Stimulated activated CD4-positive, alpha-beta T cell treated with anti-CD3 and anti-CD28 coated beads, Interleukin-1b, Interleukin-23, amount 100 ng/mL, for 24 hours (primary cell): ENCODE data around the gene TEX50.
A peak's percentile ranks its signal among the peaks of the same experiment; 100 is the strongest.
"Not testable (repeated sequence)": the region's sequence is repeated elsewhere in the genome, so short reads cannot be mapped to it uniquely, and the experiment has no call there.

Experiments
- DNase-seq, 4 experiments: peaks; one replicate each; pipeline ENCODE4 v3.0.0-alpha.2; 2020; ENCODE audit warnings: low read depth in 4 of 4, low spot score in 1 of 4

Gene TEX50

DNA sequence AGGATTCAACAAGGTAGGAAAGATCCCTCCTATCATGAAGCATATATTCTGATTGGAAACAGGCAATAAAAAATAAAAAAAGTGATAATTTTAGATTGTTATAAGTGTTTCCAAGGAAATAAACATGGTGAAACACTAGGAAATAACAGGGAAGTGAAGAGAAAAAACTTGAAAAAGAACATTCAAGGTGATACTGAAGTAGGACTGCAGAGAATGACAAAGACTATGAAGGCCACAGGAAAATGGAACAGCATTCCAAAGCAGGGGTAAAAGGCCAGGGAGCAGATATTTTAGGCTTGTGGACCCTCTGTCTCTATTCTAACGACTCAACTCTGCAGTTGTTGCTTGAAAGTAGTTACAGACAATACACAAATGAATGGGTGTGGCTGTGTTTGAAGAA lies 26.6 kb downstream of the TEX50 start:
- DNase-seq = no peak

DNA sequence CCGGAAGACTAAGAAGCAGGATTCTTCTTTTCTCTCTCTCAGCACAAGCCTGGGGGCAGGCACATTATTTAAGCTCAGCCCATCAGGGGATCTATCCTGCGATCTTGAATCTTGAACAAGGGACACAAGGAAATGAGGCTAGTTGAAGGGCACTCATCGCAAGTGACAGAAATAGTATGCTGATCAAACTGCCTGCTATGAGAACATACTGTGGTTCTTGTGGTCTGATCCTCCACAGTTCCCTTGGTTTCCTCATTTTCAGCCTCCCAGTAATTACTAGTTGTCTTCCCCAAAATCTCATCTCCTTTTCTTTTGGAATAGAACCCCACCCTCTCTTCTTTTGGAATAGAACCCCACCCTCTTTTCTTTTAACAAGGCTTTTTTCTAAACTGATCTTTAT lies 28.0 kb downstream of the TEX50 start:
- DNase-seq = no peak

DNA sequence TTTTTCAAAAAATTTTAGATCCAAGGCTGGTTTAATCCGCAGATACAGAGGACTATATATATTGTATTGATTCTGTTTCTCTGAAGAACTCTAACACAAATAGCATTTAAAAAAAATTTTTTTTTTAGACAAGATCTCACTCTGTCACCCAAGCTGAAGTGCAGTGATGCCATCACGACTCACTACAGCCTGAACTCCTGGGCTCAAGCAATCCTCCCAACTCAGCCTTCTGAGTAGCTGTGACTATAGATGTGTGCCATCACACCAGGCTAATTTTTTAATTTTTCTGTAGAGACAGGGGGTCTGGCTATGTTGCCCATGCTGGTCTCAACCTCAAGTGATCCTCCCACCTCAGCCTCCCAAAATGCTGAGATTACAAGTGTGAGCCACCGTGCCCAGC lies 31.5 kb downstream of the TEX50 start:
- DNase-seq = no peak

DNA sequence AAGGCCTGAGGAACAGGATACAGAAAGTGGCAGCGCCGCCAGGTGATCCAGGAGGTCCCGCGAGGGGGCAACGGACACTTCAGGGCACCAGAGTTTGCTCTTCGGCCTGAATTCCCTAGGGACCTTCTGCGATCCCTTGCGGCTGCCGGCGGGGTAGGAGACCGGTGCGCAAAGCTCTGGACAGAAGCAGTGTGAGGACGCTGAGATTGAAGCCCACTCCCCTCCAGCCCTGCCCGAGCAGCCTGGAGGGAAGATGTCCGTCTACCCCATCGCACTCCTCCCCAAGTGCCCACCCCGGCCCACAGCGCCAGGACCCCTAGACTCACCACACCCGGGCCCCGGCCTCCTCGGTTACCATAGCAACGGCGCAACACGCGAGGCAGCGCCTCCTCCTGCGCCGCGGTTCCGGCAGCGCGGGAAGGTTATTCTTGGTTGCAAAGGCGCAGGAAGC lies 34.4 kb downstream of the TEX50 start, which contains the start of gene ANKRD45:
ANKRD45 (minus strand) TSS at position 361 of the 451 bp plus-strand sequence. CDS start 10,433 bp downstream, outside the sequence.
- peak in 1 of 4 experiments; percentile 12 for DNase-seq

DNA sequence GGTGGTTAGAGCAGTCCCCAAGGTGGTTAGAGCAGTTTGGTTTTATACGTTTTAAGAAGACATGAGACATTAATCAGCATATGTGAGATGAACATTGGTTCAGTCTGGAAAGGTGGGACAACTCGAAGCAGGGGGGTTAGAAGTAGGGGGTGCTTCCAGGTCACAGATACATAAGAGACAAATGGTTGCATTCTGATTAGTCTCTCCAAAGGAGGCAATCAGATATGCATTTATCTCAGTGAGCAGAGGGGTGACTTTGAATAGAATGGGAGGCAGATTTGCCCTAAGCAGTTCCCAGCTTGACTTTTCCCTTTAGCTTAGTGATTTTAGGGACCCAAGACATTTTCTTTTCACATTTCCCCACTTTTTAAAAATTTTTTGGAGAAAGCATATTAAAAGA lies 39.4 kb downstream of the TEX50 start:
- DNase-seq = not testable (repeated sequence)

DNA sequence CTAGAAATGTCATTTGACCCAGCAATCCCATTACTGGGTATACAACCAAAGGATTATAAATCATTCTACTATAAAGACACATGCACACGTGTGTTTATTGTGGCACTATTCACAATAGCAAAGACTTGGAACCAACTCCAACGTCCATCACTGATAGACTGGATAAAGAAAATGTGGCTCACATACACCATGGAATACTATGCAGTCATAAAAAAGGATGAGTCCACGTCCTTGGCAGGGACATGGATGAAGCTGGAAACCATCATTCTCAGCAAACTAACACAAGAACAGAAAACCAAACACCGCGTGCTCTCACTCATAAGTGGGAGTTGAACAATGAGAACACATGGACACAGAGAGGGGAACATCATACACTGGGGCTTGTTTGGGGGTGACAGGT lies 45.0 kb downstream of the TEX50 start:
- not testable (repeated sequence) for DNase-seq

DNA sequence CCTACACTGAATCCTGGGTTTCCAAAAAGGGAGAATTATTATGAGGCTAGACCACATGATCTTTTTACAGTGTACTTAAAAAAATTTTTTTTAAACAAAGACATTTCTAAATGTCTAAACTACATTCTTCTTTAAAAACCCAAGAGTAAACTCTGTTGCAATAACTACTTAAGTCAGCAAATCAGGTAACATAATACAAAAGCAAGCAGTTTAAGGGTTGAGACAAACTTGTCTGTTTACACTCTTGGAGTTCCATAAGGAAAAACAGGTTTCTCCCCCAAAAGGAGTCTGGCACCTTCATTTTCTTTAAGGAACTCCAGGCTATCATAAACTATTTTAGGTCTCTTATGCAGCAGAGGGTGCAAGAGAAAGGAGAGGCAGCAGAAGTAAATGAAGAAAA lies 47.0 kb downstream of the TEX50 start:
- DNase-seq = no peak

DNA sequence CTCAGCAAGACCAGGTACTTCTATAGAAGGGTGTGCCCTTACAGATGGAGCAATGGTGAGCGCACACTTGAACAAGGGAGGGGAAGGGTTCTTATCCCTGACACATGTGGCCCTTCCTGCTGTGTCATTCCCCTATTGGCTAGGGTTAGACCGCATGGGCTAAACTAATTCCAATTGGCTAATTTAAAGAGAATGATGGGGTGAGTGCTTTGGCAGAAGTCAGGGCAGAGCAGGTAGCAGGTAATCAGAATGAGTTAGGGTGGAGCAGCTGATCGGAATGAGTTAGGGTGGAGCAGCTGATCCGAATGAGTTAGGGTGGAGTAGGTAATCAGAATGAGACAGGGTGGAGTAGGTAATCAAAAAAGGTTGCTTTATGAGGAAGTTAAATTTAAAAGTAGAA lies 48.7 kb downstream of the TEX50 start:
- not testable (repeated sequence) for DNase-seq

DNA sequence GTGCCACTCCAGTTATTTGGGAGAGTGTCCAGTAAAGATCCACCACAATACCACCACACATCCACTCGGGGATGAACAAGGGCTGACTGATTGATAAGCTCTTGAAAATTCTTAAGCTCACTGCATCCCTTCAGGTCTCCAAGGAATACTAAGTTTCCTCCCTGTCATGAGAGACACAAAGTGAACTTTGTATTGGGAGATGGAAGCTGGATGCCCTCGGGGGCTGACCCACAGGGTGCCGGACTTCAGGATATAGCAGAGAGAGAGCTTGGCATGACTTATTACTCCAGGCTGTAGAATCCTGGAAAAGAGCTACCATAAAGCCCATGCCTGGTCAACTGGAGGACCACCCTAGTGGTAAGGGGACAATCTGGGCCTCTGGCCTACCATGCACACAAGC lies 50.0 kb downstream of the TEX50 start:
- not testable (repeated sequence) for DNase-seq
